M059J (cell line): ENCODE results near the gene SEL1L. TPM values are rescaled to one million over a fixed set of nuclear protein-coding genes. Genes with fewer than 3 reads are reported as not detected.

Source experiments
- total RNA-seq: library from RNA; depleted of rRNA; stranded (reverse); fragments of >200 nt; shearing (Covaris generic); gene quantifications from 2 replicates; pipeline ENCODE4 v1.2.3, GENCODE V29; 2014; rRNA removed

SEL1L gene
- total RNA-seq, 1 experiment from 2014 or later: 29.2 TPM

Other genes with a start within 250 kb of the SEL1L start
- gene STON2, start 133.5 kb downstream of the SEL1L start, total RNA-seq: 0.20 and 1.3 TPM in 2 replicates